ENCODE results near the gene GAREM2. TPM values are rescaled to one million over a fixed set of nuclear protein-coding genes. Genes with fewer than 3 reads are reported as not detected.

Gene GAREM2
- total RNA-seq, 4 donors from 2014 or later, result 0.35 to 0.94 (median 0.85) TPM; not detected in 1

- Histone ChIP-seq H3K9me3 (no peaks in the 10 kb centered on the region), H3K4me3 (no peak overlapping the region), H3K27ac (no peak overlapping the region), H3K4me1 (peaks cover 0 to 5% (median 0%) of the 10 kb centered on the region in 4 donors), H3K36me3 (peaks cover 0 to 52% (median 2%) of the 10 kb centered on the region in 3 donors), H3K27me3 (no peaks in the 10 kb centered on the region)
- TF ChIP-seq CTCF (IDR thresholded peaks at IDR 0.05) (no peak), POLR2A (IDR thresholded peaks at IDR 0.05) (no peak)
- peak in 1 of 3 donors; percentile 8 for DNase-seq
These were observed 17.5 kb downstream of the GAREM2 start for GRCh38 chr2:26190369-26190768.

- DNase-seq, result peak in 1 of 3 donors; percentile 12
- H3K4me1 ChIP-seq, result no peaks in the 10 kb centered on the region
These were observed 18.6 kb downstream of the GAREM2 start for GRCh38 chr2:26191316-26192159.

GRCh38 chr2:26193578-26194231 lies 20.8 kb downstream of the GAREM2 start:
- no peak for DNase-seq
- Histone ChIP-seq H3K4me3 (no peak overlapping the region), H3K27me3 (no peaks in the 10 kb centered on the region), H3K36me3 (peaks cover 0 to 86% (median 2%) of the 10 kb centered on the region in 3 donors), H3K4me1 (no peaks in the 10 kb centered on the region), H3K9me3 (no peaks in the 10 kb centered on the region), H3K27ac (no peak overlapping the region)
- TF ChIP-seq CTCF (IDR thresholded peaks at IDR 0.05), result no peak
- TF ChIP-seq POLR2A (IDR thresholded peaks at IDR 0.05), result no peak

More at GRCh38 chr2:26191316-26192159, 18.6 kb downstream of the GAREM2 start:
- Histone ChIP-seq H3K27ac (no peak overlapping the region), H3K36me3 (peaks cover 0 to 64% (median 2%) of the 10 kb centered on the region in 3 donors), H3K9me3 (no peaks in the 10 kb centered on the region), H3K4me3 (no peak overlapping the region), H3K27me3 (no peaks in the 10 kb centered on the region)
- TF ChIP-seq POLR2A (IDR thresholded peaks at IDR 0.05) (no peak), CTCF (IDR thresholded peaks at IDR 0.05) (no peak)

- no peak for DNase-seq
- Histone ChIP-seq H3K36me3 (peaks cover 0 to 99% (median 2%) of the 10 kb centered on the region in 3 donors), H3K27me3 (no peaks in the 10 kb centered on the region), H3K27ac (no peak overlapping the region), H3K4me1 (no peaks in the 10 kb centered on the region), H3K9me3 (no peaks in the 10 kb centered on the region), H3K4me3 (no peak overlapping the region)
- TF ChIP-seq CTCF (IDR thresholded peaks at IDR 0.05), result no peak
- no peak for TF ChIP-seq POLR2A (IDR thresholded peaks at IDR 0.05)
These were observed 22.4 kb downstream of the GAREM2 start for GRCh38 chr2:26195040-26195984.
